ENCODE data around the gene HBEGF.

The HBEGF gene

GRCh38 chr5:140292212-140293036 is 54.0 kb downstream of the HBEGF start:
- Histone ChIP-seq H3K4me3 (ENCODE audit: extremely low read depth, insufficient read depth, low read length, poor library complexity, severe bottlenecking) (no peak overlapping the region), H3K9me3 (ENCODE audit: control insufficient read depth, low read length) (no peaks in the 10 kb centered on the region), H3K4me1 (ENCODE audit: control insufficient read depth, insufficient read depth, low read length, poor library complexity, severe bottlenecking) (peaks cover 42% of the 10 kb centered on the region), H3K36me3 (ENCODE audit: control insufficient read depth, insufficient read depth, low read length) (peaks cover 8% of the 10 kb centered on the region), H3K27ac (ENCODE audit: low read depth, low read length, severe bottlenecking) (no peak overlapping the region)
- WGBS, 2 experiments (ENCODE audit: insufficient coverage in 2 of 2) = no CpG with 5 or more reads among the region's 1 CpG

DNA sequence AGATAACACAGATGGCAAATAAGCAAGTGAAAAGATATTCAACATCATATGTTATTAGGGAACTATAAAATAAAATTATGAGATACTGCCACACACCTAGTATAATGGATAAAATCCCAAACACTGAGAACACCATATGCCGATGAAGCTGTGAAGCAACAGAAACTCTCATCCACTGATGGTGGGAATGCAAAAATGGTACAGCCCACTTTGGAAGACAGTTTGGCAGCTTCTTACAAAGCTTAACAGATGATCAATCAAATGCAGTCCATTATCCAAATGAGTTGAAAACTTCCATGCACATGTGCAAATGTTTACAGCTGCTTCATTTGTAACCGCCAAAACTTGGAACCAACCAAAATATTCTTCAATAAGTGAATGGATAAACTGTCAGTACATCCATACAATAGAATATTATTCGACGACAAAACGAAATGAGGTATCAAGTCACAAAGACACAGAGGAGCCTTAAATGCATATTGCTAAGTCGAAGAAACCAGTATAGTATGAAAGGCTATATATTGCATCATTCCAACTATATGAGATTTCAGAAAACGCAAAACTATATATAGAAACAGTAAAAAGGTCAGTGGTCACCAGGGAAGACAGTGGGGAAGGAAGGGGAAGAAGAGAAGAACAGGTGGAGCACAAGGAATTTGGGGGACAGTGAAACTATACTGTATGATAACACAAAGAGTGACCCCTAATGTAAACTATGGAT is 58.4 kb downstream of the HBEGF start:
- 100% methylated on average over 1 of the region's 7 CpGs for WGBS, 2 experiments (ENCODE audit: insufficient coverage in 2 of 2)
- no peak overlapping the region for H3K27ac ChIP-seq (ENCODE audit: low read depth, low read length, severe bottlenecking)
- peaks cover 9% of the 10 kb centered on the region for H3K4me1 ChIP-seq (ENCODE audit: control insufficient read depth, insufficient read depth, low read length, poor library complexity, severe bottlenecking)
- no peak overlapping the region for H3K4me3 ChIP-seq (ENCODE audit: extremely low read depth, insufficient read depth, low read length, poor library complexity, severe bottlenecking)
- H3K9me3 ChIP-seq (ENCODE audit: control insufficient read depth, low read length) = no peaks in the 10 kb centered on the region
- H3K36me3 ChIP-seq (ENCODE audit: control insufficient read depth, insufficient read depth, low read length) = peaks cover 5% of the 10 kb centered on the region

- Histone ChIP-seq H3K9me3 (ENCODE audit: control insufficient read depth, low read length) (no peaks in the 10 kb centered on the region), H3K36me3 (ENCODE audit: control insufficient read depth, insufficient read depth, low read length) (peaks cover 9% of the 10 kb centered on the region), H3K4me1 (ENCODE audit: control insufficient read depth, insufficient read depth, low read length, poor library complexity, severe bottlenecking) (no peaks in the 10 kb centered on the region), H3K4me3 (ENCODE audit: extremely low read depth, insufficient read depth, low read length, poor library complexity, severe bottlenecking) (no peak overlapping the region), H3K27ac (ENCODE audit: low read depth, low read length, severe bottlenecking) (no peak overlapping the region)
- WGBS, 2 experiments (ENCODE audit: insufficient coverage in 2 of 2) = 80% methylated on average over 1 of the region's 5 CpGs; no CpG with 5 or more reads in 1 of the 2 experiments
Measured at GRCh38 chr5:140286424-140286823, 60.0 kb downstream of the HBEGF start.

- H3K9me3 ChIP-seq (ENCODE audit: control insufficient read depth, low read length) = no peaks in the 10 kb centered on the region
- 100% methylated on average over 1 of the region's 3 CpGs; no CpG with 5 or more reads in 1 of the 2 experiments for WGBS, 2 experiments (ENCODE audit: insufficient coverage in 2 of 2)
Measured at GRCh38 chr5:140284013-140284412, 62.4 kb downstream of the HBEGF start.

More at GRCh38 chr5:140284013-140284412, 62.4 kb downstream of the HBEGF start:
- peaks cover 22% of the 10 kb centered on the region for H3K36me3 ChIP-seq (ENCODE audit: control insufficient read depth, insufficient read depth, low read length)
- H3K4me3 ChIP-seq (ENCODE audit: extremely low read depth, insufficient read depth, low read length, poor library complexity, severe bottlenecking) = no peak overlapping the region
- H3K27ac ChIP-seq (ENCODE audit: low read depth, low read length, severe bottlenecking) = no peak overlapping the region
- H3K4me1 ChIP-seq (ENCODE audit: control insufficient read depth, insufficient read depth, low read length, poor library complexity, severe bottlenecking) = no peaks in the 10 kb centered on the region

Measured in mesodermal cell (in vitro differentiated cells).